Measurements from ENCODE around the gene EYA3. TPM values are rescaled to one million over a fixed set of nuclear protein-coding genes. Genes with fewer than 3 reads are reported as not detected.
A peak's percentile ranks its signal among the peaks of the same experiment; 100 is the strongest.

EYA3 gene
- total and polyA plus RNA-seq, 10 donors: 3.5 to 26.4 (median 20.1) TPM

DNA sequence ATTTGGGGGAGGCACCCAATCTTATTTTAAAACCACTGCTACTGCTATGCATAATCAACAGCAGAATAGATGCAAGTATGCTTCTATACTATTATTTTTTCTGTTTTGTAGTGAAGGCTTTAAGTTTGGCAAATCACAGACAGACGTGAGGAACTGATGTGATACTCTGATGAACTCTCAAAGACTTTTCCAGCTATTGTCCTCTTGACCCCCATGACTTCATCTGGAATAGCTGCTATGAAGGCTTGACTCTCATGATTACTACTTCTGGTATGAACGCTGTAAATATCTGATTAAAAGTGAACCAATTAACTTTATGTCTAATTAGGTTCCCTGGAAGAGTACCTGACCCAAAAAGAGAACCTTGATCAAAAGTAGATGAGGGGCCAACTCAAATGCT, 49.1 kb downstream of the EYA3 start:
- intact Hi-C loops (cut with DNase I; ENCODE audit: low total_unique reads): no loop called here
- H3K4me3 ChIP-seq: no peak overlapping the region
- peaks cover 0 to 92% (median 31%) of the 10 kb centered on the region in 6 donors for H3K36me3 ChIP-seq
- H3K27ac ChIP-seq: no peak overlapping the region
- no peak for TF ChIP-seq POLR2AphosphoS5 (IDR thresholded peaks at IDR 0.05)
- TF ChIP-seq, protein P1, sequence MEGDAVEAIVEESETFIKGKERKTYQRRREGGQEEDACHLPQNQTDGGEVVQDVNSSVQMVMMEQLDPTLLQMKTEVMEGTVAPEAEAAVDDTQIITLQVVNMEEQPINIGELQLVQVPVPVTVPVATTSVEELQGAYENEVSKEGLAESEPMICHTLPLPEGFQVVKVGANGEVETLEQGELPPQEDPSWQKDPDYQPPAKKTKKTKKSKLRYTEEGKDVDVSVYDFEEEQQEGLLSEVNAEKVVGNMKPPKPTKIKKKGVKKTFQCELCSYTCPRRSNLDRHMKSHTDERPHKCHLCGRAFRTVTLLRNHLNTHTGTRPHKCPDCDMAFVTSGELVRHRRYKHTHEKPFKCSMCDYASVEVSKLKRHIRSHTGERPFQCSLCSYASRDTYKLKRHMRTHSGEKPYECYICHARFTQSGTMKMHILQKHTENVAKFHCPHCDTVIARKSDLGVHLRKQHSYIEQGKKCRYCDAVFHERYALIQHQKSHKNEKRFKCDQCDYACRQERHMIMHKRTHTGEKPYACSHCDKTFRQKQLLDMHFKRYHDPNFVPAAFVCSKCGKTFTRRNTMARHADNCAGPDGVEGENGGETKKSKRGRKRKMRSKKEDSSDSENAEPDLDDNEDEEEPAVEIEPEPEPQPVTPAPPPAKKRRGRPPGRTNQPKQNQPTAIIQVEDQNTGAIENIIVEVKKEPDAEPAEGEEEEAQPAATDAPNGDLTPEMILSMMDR (IDR thresholded peaks at IDR 0.05 in 8 of 11, conservative IDR thresholded peaks at IDR 0.05 in 3 of 11): no peak
- TF ChIP-seq POLR2A (IDR thresholded peaks at IDR 0.05): no peak
- no peaks in the 10 kb centered on the region for H3K9me3 ChIP-seq
- DNase-seq: no peak
- no peaks in the 10 kb centered on the region for H3K27me3 ChIP-seq (replicated peaks in 1 of 7)
- WGBS, 5 donors: 80 to 91% (median 84%) methylated on average over 2 of the region's 2 CpGs
- H3K4me1 ChIP-seq: peaks cover 0 to 15% (median 1%) of the 10 kb centered on the region in 6 donors

DNA sequence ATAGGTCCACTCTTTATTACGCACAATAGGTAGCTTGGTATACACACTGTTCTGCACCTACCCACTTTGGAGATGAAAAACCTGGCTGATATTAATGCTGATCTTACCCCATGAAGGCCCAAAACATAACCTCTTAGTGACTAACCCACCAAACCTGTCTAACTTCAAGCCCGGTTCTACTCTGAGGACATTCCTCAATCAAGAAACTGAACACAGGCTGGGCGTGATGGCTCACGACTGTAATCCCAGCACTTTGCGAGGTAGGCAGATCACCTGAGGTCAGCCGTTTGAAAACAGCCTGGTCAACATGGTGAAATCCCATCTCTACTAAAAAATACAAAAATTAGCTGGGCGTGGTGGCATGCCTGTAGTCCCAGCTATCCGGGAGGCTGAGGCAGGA, 50.5 kb downstream of the EYA3 start:
- 94 to 100% (median 97%) methylated on average over 8 of the region's 8 CpGs for WGBS, 5 donors
- H3K4me1 ChIP-seq: peaks cover 0 to 11% (median 1%) of the 10 kb centered on the region in 6 donors
- no peaks in the 10 kb centered on the region for H3K9me3 ChIP-seq
- TF ChIP-seq POLR2A (IDR thresholded peaks at IDR 0.05) (no peak), POLR2AphosphoS5 (IDR thresholded peaks at IDR 0.05) (no peak)
- TF ChIP-seq, protein P1 (IDR thresholded peaks at IDR 0.05 in 8 of 11, conservative IDR thresholded peaks at IDR 0.05 in 3 of 11): no peak
- no peak overlapping the region for H3K4me3 ChIP-seq
- no peak overlapping the region for H3K27ac ChIP-seq
- intact Hi-C loops (cut with DNase I; ENCODE audit: low total_unique reads): no loop called here
- H3K27me3 ChIP-seq (replicated peaks in 1 of 7): no peaks in the 10 kb centered on the region
- no peak for DNase-seq
- peaks cover 0 to 92% (median 31%) of the 10 kb centered on the region in 6 donors for H3K36me3 ChIP-seq

DNA sequence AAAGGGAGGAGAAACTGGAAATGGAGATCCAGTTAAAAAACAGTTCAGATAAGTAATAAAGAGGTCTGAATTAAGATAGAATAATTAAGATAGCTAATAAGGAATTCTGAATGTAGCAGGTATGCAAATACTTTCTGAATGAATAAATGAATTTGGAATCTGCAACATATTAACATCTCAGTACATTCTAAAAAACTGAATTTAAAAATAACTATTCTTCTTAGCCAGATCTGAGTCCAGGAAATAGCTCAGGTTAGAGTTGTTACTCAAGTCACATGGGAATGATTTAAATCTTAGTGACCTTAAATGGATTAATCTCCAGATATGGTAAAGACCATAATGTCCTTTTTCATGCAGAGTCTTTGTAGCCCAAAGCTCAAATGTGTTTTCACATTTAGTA, 51.2 kb downstream of the EYA3 start:
- intact Hi-C loops (cut with DNase I; ENCODE audit: low total_unique reads): no loop called here
- Histone ChIP-seq H3K36me3 (peaks cover 0 to 92% (median 29%) of the 10 kb centered on the region in 6 donors), H3K27ac (peak overlapping the region in 3 of 8 donors; percentile 13 to 34 (median 15)), H3K27me3 (replicated peaks in 1 of 7) (no peaks in the 10 kb centered on the region), H3K4me1 (peaks cover 0 to 11% (median 1%) of the 10 kb centered on the region in 6 donors), H3K4me3 (no peak overlapping the region), H3K9me3 (no peaks in the 10 kb centered on the region)
- TF ChIP-seq POLR2AphosphoS5 (IDR thresholded peaks at IDR 0.05) (no peak), POLR2A (IDR thresholded peaks at IDR 0.05) (no peak)
- TF ChIP-seq, protein P1 (IDR thresholded peaks at IDR 0.05 in 8 of 11, conservative IDR thresholded peaks at IDR 0.05 in 3 of 11): no peak
- no peak for DNase-seq

DNA sequence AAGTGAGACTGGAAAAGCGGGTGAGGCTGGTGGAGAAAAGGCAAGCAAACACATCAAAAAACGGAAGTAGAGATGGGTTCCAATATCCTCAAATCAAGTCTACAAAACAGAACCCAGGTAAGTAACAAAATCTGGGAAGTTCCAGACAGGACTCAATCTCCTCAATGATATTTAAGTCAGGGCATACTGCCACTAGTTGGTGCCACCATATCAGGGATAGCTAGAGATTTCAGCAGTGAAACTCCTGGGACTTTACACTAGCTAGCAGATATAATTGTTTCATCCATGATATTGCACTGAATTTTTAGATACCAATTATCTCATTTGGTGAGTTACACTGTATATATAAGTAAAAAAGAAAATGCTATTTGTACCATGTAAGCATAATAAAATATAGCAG, 52.0 kb downstream of the EYA3 start:
- no peak for DNase-seq

More for the DNA sequence above, 52.0 kb downstream of the EYA3 start:
- 92 to 98% (median 95%) methylated on average over 2 of the region's 2 CpGs for WGBS, 5 donors
- TF ChIP-seq, protein P1 (IDR thresholded peaks at IDR 0.05 in 8 of 11, conservative IDR thresholded peaks at IDR 0.05 in 3 of 11): no peak
- TF ChIP-seq POLR2A (IDR thresholded peaks at IDR 0.05) (no peak), POLR2AphosphoS5 (IDR thresholded peaks at IDR 0.05) (no peak)
- Histone ChIP-seq H3K4me1 (peaks cover 0 to 11% (median 1%) of the 10 kb centered on the region in 6 donors), H3K27me3 (replicated peaks in 1 of 7) (no peaks in the 10 kb centered on the region), H3K36me3 (peaks cover 0 to 92% (median 25%) of the 10 kb centered on the region in 6 donors), H3K27ac (peak overlapping the region in 2 of 8 donors; percentile 15 to 34), H3K4me3 (no peak overlapping the region), H3K9me3 (no peaks in the 10 kb centered on the region)
- intact Hi-C loops (cut with DNase I; ENCODE audit: low total_unique reads): no loop called here
